Endodermal cell (in vitro differentiated cells): ENCODE data around the gene TEKTIP1. TPM values are rescaled to one million over a fixed set of nuclear protein-coding genes. Genes with fewer than 3 reads are reported as not detected.
"Not testable (repeated sequence)": the region's sequence is repeated elsewhere in the genome, so short reads cannot be mapped to it uniquely, and the experiment has no call there.

Experiments used
- DNase-seq: peaks from one replicate; pipeline ENCODE4 v3.0.0-alpha.2; 2017
- H3K27ac ChIP-seq: 2 replicates; pipeline ENCODE4 v1.5.1; 2013; ENCODE audit warnings: mild to moderate bottlenecking, low read depth, low read length, moderate library complexity
- H3K27me3 ChIP-seq: 2 replicates; pipeline ENCODE4 v1.6.1; 2013; ENCODE audit warnings: mild to moderate bottlenecking, low read length, moderate library complexity; ENCODE audit not compliant: insufficient read depth, control insufficient read depth, poor library complexity, severe bottlenecking
- H3K36me3 ChIP-seq: 2 replicates; pipeline ENCODE4 v1.7.0; 2013; ENCODE audit warnings: mild to moderate bottlenecking, low read length, moderate library complexity; ENCODE audit not compliant: control insufficient read depth, insufficient read depth
- H3K4me1 ChIP-seq: one replicate; pipeline ENCODE4 v1.7.0; 2013; ENCODE audit warnings: low read length; ENCODE audit not compliant: control insufficient read depth, insufficient read depth
- H3K4me3 ChIP-seq: 2 replicates; pipeline ENCODE4 v1.5.1; 2013; ENCODE audit warnings: mild to moderate bottlenecking, low read length, moderate library complexity
- H3K9ac ChIP-seq: 2 replicates; pipeline ENCODE4 v1.6.1; 2013; ENCODE audit warnings: mild to moderate bottlenecking, low read length, moderate library complexity; ENCODE audit not compliant: poor library complexity, severe bottlenecking; ENCODE audit errors: extremely low read depth
- H3K9me3 ChIP-seq: 2 replicates; pipeline ENCODE4 v1.6.1; 2013; ENCODE audit warnings: mild to moderate bottlenecking, low read length, moderate library complexity; ENCODE audit not compliant: control insufficient read depth
- H3K27ac Mint-ChIP-seq: 2 replicates; pipeline ENCODE4 v1.8.0; 2020; ENCODE audit warnings: mixed read lengths
- H3K27me3 Mint-ChIP-seq: 2 replicates; pipeline ENCODE4 v1.8.0; 2021; ENCODE audit warnings: mild to moderate bottlenecking, mixed read lengths; ENCODE audit not compliant: insufficient read depth
- H3K36me3 Mint-ChIP-seq: 2 replicates; pipeline ENCODE4 v1.8.0; 2020; ENCODE audit warnings: low read depth, mixed read lengths
- H3K4me1 Mint-ChIP-seq: 2 replicates; pipeline ENCODE4 v1.8.0; 2020; ENCODE audit warnings: mixed read lengths
- H3K4me3 Mint-ChIP-seq: 2 replicates; pipeline ENCODE4 v1.8.0; 2020; ENCODE audit warnings: mild to moderate bottlenecking, moderate library complexity, mixed read lengths
- H3K9me3 Mint-ChIP-seq: 2 replicates; pipeline ENCODE4 v1.8.0; 2020; ENCODE audit warnings: mild to moderate bottlenecking, mixed read lengths
- CTCF ChIP-seq: fragments of 200-600 bp; sonication (generic); conservative IDR thresholded peaks from 2 replicates; pipeline ENCODE4 v1.5.0; 2021; ENCODE audit warnings: antibody characterized with exemption, mild to moderate bottlenecking
- WGBS, 2 experiments: methylation state at CpG; one replicate each; pipeline versions ENCODE4 v1.1.5 to v1.1.7; 2013; ENCODE audit warnings: missing lambda C conversion rate in 2 of 2, mixed read lengths in 1 of 2; ENCODE audit not compliant: insufficient coverage in 1 of 2, insufficient read length in 1 of 2; 5-methylcytosine and 5-hydroxymethylcytosine counted together
- total RNA-seq, 2 donors: library from RNA; stranded (reverse); fragmentation: NEBNext Ultra II Directional in 1 of 2; extraction: Animal tissue kit (Norgen Biotek cat#: 25700) in 1 of 2; gene quantifications; 2 replicates in 1 of 2; 3 replicates in 1 of 2; pipeline ENCODE4 v1.2.1, GENCODE V29; 2021

Gene TEKTIP1
- total RNA-seq, 2 donors from 2014 or later: 4.6 to 5.7 TPM

GRCh38 chr19:3506384-3507340, 32.3 kb upstream of the TEKTIP1 start:
- no peaks in the 10 kb centered on the region for H3K27me3 ChIP-seq
- H3K27ac ChIP-seq: peak overlapping the region; percentile 10
- H3K36me3 ChIP-seq: peaks cover 23% of the 10 kb centered on the region
- peak overlapping the region; percentile 84 for H3K4me3 ChIP-seq
- H3K4me1 ChIP-seq: no peaks in the 10 kb centered on the region
- H3K27ac Mint-ChIP-seq: peak overlapping the region; percentile 88
- WGBS, 2 experiments: 0% methylated on average over 7 to 63 of the region's 69 CpGs
- no peaks in the 10 kb centered on the region for H3K9me3 ChIP-seq
- H3K36me3 Mint-ChIP-seq: peaks cover 12% of the 10 kb centered on the region
- H3K9ac ChIP-seq: peak overlapping the region; percentile 64
- no peaks in the 10 kb centered on the region for H3K9me3 Mint-ChIP-seq
- DNase-seq: peak; percentile 66
- H3K27me3 Mint-ChIP-seq: no peaks in the 10 kb centered on the region
- no peak for TF ChIP-seq CTCF
- H3K4me3 Mint-ChIP-seq: peak overlapping the region; percentile 88
- peaks cover 13% of the 10 kb centered on the region for H3K4me1 Mint-ChIP-seq

GRCh38 chr19:3507371-3508120, 31.4 kb upstream of the TEKTIP1 start:
- WGBS, 2 experiments: 17 to 20% methylated on average over 8 to 31 of the region's 31 CpGs
- H3K4me1 ChIP-seq: no peaks in the 10 kb centered on the region
- Mint-ChIP-seq H3K4me3 (peak overlapping the region; percentile 88), H3K4me1 (peaks cover 13% of the 10 kb centered on the region), H3K36me3 (peaks cover 12% of the 10 kb centered on the region), H3K9me3 (no peaks in the 10 kb centered on the region), H3K27me3 (no peaks in the 10 kb centered on the region), H3K27ac (peak overlapping the region; percentile 88)
- H3K9me3 ChIP-seq: no peaks in the 10 kb centered on the region
- H3K27me3 ChIP-seq: no peaks in the 10 kb centered on the region
- no peak overlapping the region for H3K27ac ChIP-seq
- DNase-seq: peak; percentile 83
- H3K4me3 ChIP-seq: peak overlapping the region; percentile 84
- H3K36me3 ChIP-seq: peaks cover 23% of the 10 kb centered on the region
- TF ChIP-seq CTCF: no peak
- peak overlapping the region; percentile 64 for H3K9ac ChIP-seq

- not testable (repeated sequence) for H3K27ac Mint-ChIP-seq, H3K9ac ChIP-seq
- H3K4me3 ChIP-seq: peak overlapping the region; percentile 84
Observed at GRCh38 chr19:3508121-3508661, 30.8 kb upstream of the TEKTIP1 start.

More at GRCh38 chr19:3508121-3508661, 30.8 kb upstream of the TEKTIP1 start:
- H3K27ac ChIP-seq, H3K27me3 ChIP-seq, H3K9me3 Mint-ChIP-seq, H3K9me3 ChIP-seq, H3K27me3 Mint-ChIP-seq, H3K4me1 ChIP-seq, DNase-seq: not testable (repeated sequence)
- 90 to 93% methylated on average over 10 to 18 of the region's 18 CpGs for WGBS, 2 experiments
- peaks cover 23% of the 10 kb centered on the region for H3K36me3 ChIP-seq
- Mint-ChIP-seq H3K4me3 (peak overlapping the region; percentile 88), H3K36me3 (peaks cover 12% of the 10 kb centered on the region), H3K4me1 (peaks cover 13% of the 10 kb centered on the region)
